LNCaP clone FGC (cell line): ENCODE data around the gene KIDINS220.

Experiments used
- DNase-seq: peaks from one replicate; pipeline ENCODE4 v3.0.0-alpha.2; 2011; ENCODE audit warnings: low read depth
- H3K4me3 ChIP-seq: 2 replicates; pipeline ENCODE4 v1.5.1; 2011; ENCODE audit warnings: mild to moderate bottlenecking, low read depth, low read length, control low read depth
- CTCF ChIP-seq: IDR thresholded peaks from 2 replicates; pipeline ENCODE4 v1.5.1; 2012; ENCODE audit warnings: mild to moderate bottlenecking; ENCODE audit not compliant: control insufficient read depth, insufficient read depth; ENCODE audit errors: extremely low read depth

The KIDINS220 gene

GRCh38 chr2:8722986-8723385 is 114.4 kb downstream of the KIDINS220 start:
- no peak for TF ChIP-seq CTCF
- no peak overlapping the region for H3K4me3 ChIP-seq
- no peak for DNase-seq

GRCh38 chr2:8721410-8721809 is 116.0 kb downstream of the KIDINS220 start:
- H3K4me3 ChIP-seq = no peak overlapping the region
- DNase-seq = no peak
- no peak for TF ChIP-seq CTCF

- TF ChIP-seq CTCF = no peak
These were observed 116.7 kb downstream of the KIDINS220 start for GRCh38 chr2:8720741-8721140.

GRCh38 chr2:8719528-8719927 is 117.9 kb downstream of the KIDINS220 start:
- TF ChIP-seq CTCF = no peak
- DNase-seq = no peak
- H3K4me3 ChIP-seq = no peak overlapping the region

More at GRCh38 chr2:8720741-8721140, 116.7 kb downstream of the KIDINS220 start:
- DNase-seq = no peak
- no peak overlapping the region for H3K4me3 ChIP-seq

- DNase-seq = no peak
- H3K4me3 ChIP-seq = no peak overlapping the region
- TF ChIP-seq CTCF = no peak
These were observed 122.4 kb downstream of the KIDINS220 start for GRCh38 chr2:8714971-8715370.

- DNase-seq = no peak
- H3K4me3 ChIP-seq = no peak overlapping the region
- no peak for TF ChIP-seq CTCF
These were observed 123.1 kb downstream of the KIDINS220 start for GRCh38 chr2:8714283-8714682.

- no peak for DNase-seq
- no peak for TF ChIP-seq CTCF
- H3K4me3 ChIP-seq = no peak overlapping the region
These were observed 126.5 kb downstream of the KIDINS220 start for GRCh38 chr2:8710951-8711350.
